ENCODE measurements around the gene TTLL6. TPM values are rescaled to one million over a fixed set of nuclear protein-coding genes. Genes with fewer than 3 reads are reported as not detected.

TTLL6 gene
- total and polyA plus RNA-seq, 8 donors: 0.48 to 11.0 (median 1.6) TPM; not detected in 4

DNA sequence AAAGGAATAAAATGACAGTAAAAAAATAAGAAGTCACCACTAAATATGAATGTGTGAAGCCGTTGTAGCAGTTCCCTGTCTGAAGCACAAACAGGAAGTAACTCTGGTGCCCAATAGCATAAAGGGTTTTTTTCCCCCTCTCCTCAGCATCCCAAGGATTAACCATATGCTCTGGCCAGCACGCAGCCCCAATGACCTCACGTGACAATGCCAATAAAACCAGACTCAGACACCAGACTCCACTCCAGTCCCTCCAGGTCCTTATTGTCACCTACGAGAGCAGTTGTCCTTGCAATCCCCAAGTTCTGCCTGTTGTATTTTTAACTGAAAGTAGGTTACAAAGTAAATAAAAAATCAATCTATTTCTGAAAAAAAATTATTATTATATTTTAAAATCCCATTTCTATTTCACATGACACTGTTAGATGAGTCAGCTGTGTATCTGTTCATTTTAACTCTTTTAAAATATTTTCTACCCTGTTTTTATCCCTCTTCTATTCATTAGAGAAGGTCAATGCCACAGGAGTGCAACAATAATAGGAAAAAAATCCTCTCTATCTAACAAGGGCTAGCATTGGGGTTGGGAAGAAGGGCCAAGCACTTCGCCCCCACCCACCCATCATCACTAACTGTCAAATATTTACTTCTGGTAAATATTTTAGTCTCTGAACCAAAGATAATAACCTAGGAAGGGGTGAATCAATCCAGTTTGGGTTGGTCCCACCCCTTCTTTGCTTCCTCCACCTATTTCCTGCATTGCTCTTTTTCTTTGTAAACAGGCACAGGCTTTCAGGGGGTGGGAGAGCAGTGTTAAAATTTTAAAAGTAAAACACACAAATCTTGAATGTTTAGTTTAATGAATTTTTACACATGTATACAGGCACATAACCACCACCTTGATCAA is 101.3 kb downstream of the TTLL6 start:
- 25 to 35% (median 32%) methylated on average over 5 of the region's 5 CpGs for WGBS, 5 donors
- Histone ChIP-seq H3K27ac (no peak overlapping the region), H3K4me3 (no peak overlapping the region), H3K4me1 (peaks cover 0 to 19% (median 11%) of the 10 kb centered on the region in 4 donors), H3K36me3 (no peaks in the 10 kb centered on the region), H3K27me3 (peaks cover 32 to 99% (median 66%) of the 10 kb centered on the region in 3 donors), H3K9me3 (peaks cover 0 to 15% (median 0%) of the 10 kb centered on the region in 4 donors)
- intact Hi-C loops (cut with DNase I; ENCODE audit: low total_unique reads): no loop called here
- TF ChIP-seq, protein P1, sequence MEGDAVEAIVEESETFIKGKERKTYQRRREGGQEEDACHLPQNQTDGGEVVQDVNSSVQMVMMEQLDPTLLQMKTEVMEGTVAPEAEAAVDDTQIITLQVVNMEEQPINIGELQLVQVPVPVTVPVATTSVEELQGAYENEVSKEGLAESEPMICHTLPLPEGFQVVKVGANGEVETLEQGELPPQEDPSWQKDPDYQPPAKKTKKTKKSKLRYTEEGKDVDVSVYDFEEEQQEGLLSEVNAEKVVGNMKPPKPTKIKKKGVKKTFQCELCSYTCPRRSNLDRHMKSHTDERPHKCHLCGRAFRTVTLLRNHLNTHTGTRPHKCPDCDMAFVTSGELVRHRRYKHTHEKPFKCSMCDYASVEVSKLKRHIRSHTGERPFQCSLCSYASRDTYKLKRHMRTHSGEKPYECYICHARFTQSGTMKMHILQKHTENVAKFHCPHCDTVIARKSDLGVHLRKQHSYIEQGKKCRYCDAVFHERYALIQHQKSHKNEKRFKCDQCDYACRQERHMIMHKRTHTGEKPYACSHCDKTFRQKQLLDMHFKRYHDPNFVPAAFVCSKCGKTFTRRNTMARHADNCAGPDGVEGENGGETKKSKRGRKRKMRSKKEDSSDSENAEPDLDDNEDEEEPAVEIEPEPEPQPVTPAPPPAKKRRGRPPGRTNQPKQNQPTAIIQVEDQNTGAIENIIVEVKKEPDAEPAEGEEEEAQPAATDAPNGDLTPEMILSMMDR (IDR thresholded peaks at IDR 0.05): no peak
- TF ChIP-seq POLR2A (IDR thresholded peaks at IDR 0.05): no peak
- TF ChIP-seq POLR2AphosphoS5 (IDR thresholded peaks at IDR 0.05): no peak
- no peak for TF ChIP-seq EP300 (IDR thresholded peaks at IDR 0.05)
- DNase-seq: no peak

Small RNAs within 50 kb of the gene (small RNA-seq; reads per million reads assigned to genes)
- 0 to 0.15 (median 0) reads per million in 4 donors for gene COX6B1P2
- gene MIR3185: 0 reads per million in 4 donors
- 0 reads per million in 4 donors for gene RF02132
- gene RF02133: 0 reads per million in 4 donors
- 0 to 0.07 (median 0) reads per million in 4 donors for gene RN7SL125P

Other genes starting within 250 kb of the TTLL6 start
- 1 to 10 TPM in 1 of 5 donors, under 1 TPM in 2, not detected in 2; 0.45 to 5.1 (median 0.58) TPM for gene HOXB4, start 238.9 kb downstream of the TTLL6 start, total RNA-seq
- gene HOXB4, start 238.9 kb downstream of the TTLL6 start, polyA plus RNA-seq: 1 to 10 TPM; 1.7 to 4.6 (median 2.6) TPM
- gene HOXB3, start 227.0 kb downstream of the TTLL6 start, total RNA-seq: 10 to 100 TPM in 4 of 5 donors, 1 to 10 TPM in 1; 6.1 to 77.6 (median 17.0) TPM
- gene HOXB3, start 227.0 kb downstream of the TTLL6 start, polyA plus RNA-seq: 1 to 10 TPM; 2.8 to 9.5 (median 3.8) TPM
- 10 to 100 TPM in 2 of 5 donors, under 1 TPM in 2, not detected in 1; 0.43 to 50.4 (median 6.2) TPM for gene HOXB5, start 223.4 kb downstream of the TTLL6 start, total RNA-seq
- gene HOXB5, start 223.4 kb downstream of the TTLL6 start, polyA plus RNA-seq: 1 to 10 TPM; 2.2 to 2.7 (median 2.4) TPM
- 100 to 1,000 TPM in 1 of 5 donors, 10 to 100 TPM in 3, 1 to 10 TPM in 1; 4.2 to 150 (median 11.9) TPM for gene HOXB6, start 212.2 kb downstream of the TTLL6 start, total RNA-seq
- gene HOXB6, start 212.2 kb downstream of the TTLL6 start, polyA plus RNA-seq: 10 to 100 TPM in 1 of 3 donors, 1 to 10 TPM in 2; 5.7 to 10.2 (median 7.8) TPM
- gene HOXB7, start 206.2 kb downstream of the TTLL6 start, total RNA-seq: 10 to 100 TPM in 1 of 5 donors, 1 to 10 TPM in 4; 1.8 to 16.5 (median 2.3) TPM
- gene HOXB7, start 206.2 kb downstream of the TTLL6 start, polyA plus RNA-seq: 1 to 10 TPM; 1.0 to 8.2 (median 2.8) TPM
- 10 to 100 TPM in 1 of 5 donors, 1 to 10 TPM in 4; 1.2 to 13.0 (median 1.5) TPM for gene HOXB8, start 201.9 kb downstream of the TTLL6 start, total RNA-seq
- under 1 TPM in 2 of 3 donors, not detected in 1; 0.46 to 0.56 TPM for gene HOXB8, start 201.9 kb downstream of the TTLL6 start, polyA plus RNA-seq
- 10 to 100 TPM in 1 of 5 donors, not detected in 4; 11.3 TPM for gene HOXB9, start 190.9 kb downstream of the TTLL6 start, total RNA-seq
- not detected for gene HOXB9, start 190.9 kb downstream of the TTLL6 start, polyA plus RNA-seq
- gene PRAC1, start 94.7 kb downstream of the TTLL6 start, total RNA-seq: not detected
- not detected for gene PRAC1, start 94.7 kb downstream of the TTLL6 start, polyA plus RNA-seq
- not detected for gene PRAC2, start 94.0 kb downstream of the TTLL6 start, total RNA-seq
- not detected for gene PRAC2, start 94.0 kb downstream of the TTLL6 start, polyA plus RNA-seq
- gene HOXB13, start 88.5 kb downstream of the TTLL6 start, total RNA-seq: under 1 TPM in 1 of 5 donors, not detected in 4; 0.29 TPM
- under 1 TPM in 1 of 3 donors, not detected in 2; 0.15 TPM for gene HOXB13, start 88.5 kb downstream of the TTLL6 start, polyA plus RNA-seq
- 100 to 1,000 TPM in 1 of 5 donors, 10 to 100 TPM in 4; 55.4 to 109 (median 72.2) TPM for gene CALCOCO2, start 13.8 kb upstream of the TTLL6 start, total RNA-seq
- gene CALCOCO2, start 13.8 kb upstream of the TTLL6 start, polyA plus RNA-seq: 10 to 100 TPM; 43.0 to 67.8 (median 58.8) TPM
- 100 to 1,000 TPM in 3 of 5 donors, 10 to 100 TPM in 2; 19.4 to 298 (median 140) TPM for gene ATP5MC1, start 75.6 kb upstream of the TTLL6 start, total RNA-seq
- gene ATP5MC1, start 75.6 kb upstream of the TTLL6 start, polyA plus RNA-seq: 100 to 1,000 TPM; 247 to 449 (median 337) TPM
- 10 to 100 TPM; 28.1 to 55.6 (median 36.2) TPM for gene UBE2Z, start 91.2 kb upstream of the TTLL6 start, total RNA-seq
- 10 to 100 TPM; 30.2 to 43.4 (median 38.8) TPM for gene UBE2Z, start 91.2 kb upstream of the TTLL6 start, polyA plus RNA-seq
- gene SNF8, start 127.6 kb upstream of the TTLL6 start, total RNA-seq: 10 to 100 TPM; 18.7 to 53.6 (median 41.3) TPM
- 100 to 1,000 TPM; 145 to 160 (median 149) TPM for gene SNF8, start 127.6 kb upstream of the TTLL6 start, polyA plus RNA-seq
- not detected for gene GIP, start 151.4 kb upstream of the TTLL6 start, total RNA-seq
- gene GIP, start 151.4 kb upstream of the TTLL6 start, polyA plus RNA-seq: under 1 TPM in 1 of 3 donors, not detected in 2; 0.56 TPM
- 1 to 10 TPM in 1 of 5 donors, not detected in 4; 1.8 TPM for gene IGF2BP1, start 180.2 kb upstream of the TTLL6 start, total RNA-seq
- gene IGF2BP1, start 180.2 kb upstream of the TTLL6 start, polyA plus RNA-seq: under 1 TPM in 1 of 3 donors, not detected in 2; under 0.01 TPM

All from stomach (tissue), 9 donors.